ENCODE results near the gene ANKRD65.
"Not testable (repeated sequence)": the region's sequence is repeated elsewhere in the genome, so short reads cannot be mapped to it uniquely, and the experiment has no call there.

The ANKRD65 gene

DNA sequence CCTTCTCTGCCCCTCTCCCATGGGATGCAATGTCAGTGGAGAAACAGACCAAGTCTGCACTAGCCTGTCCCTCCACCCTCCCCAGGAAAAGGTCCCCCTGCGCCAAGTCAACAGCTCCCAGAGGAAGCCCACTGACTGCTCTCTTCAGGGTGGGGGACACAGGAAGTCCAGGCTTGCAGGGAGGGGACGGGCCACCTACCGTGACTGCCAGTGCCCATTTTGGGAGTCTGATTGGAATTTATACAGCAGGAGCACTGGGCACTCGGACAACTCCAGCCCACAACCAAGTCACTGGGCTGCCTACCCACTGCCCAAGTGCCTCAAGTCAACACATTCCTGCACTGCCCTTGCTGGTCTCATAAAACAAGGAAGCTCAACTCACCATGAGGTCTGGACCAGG is 28.1 kb downstream of the ANKRD65 start:
- no peak for DNase-seq

DNA sequence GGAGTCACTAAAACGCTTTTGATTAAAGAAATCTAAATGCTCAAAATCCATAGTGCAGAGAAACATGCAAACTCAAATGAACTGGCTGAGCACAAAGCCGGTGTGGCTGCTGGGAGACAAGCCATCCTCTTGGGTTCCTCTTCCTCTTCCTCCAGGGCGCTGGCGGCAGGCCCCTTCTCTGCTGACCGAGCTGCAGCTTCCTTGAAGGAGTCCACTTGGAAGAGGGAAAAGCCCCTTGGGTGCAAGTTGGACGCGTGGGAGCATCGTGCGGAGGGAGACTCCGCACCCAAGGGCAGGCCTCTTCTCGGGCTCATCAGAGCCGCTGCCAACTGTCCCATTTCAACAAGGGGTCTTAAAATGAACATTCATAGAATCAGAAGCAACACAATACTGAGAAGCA is 29.9 kb downstream of the ANKRD65 start:
- no peak for DNase-seq

GRCh38 chr1:1390675-1391074 is 30.4 kb downstream of the ANKRD65 start:
- no peak for DNase-seq

DNA sequence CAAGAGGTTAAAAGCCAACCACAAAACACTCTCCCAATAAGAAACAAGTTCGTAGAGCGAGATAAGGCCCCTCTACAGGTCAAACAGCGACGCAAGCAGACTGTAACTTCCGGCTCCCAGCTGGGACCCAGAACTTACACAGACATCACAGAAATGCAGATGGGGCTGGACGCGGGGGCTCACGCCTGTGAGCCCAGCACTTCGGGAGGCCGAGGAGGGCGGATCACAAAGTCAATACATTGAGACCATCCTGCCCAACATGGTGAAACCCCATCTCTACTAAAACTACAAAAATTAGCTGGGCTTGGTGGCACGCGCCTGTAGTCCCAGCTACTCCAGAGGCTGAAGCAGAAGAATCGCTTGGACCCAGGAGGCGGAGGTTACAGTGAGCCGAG is 33.0 kb downstream of the ANKRD65 start:
- DNase-seq, result no peak

DNA sequence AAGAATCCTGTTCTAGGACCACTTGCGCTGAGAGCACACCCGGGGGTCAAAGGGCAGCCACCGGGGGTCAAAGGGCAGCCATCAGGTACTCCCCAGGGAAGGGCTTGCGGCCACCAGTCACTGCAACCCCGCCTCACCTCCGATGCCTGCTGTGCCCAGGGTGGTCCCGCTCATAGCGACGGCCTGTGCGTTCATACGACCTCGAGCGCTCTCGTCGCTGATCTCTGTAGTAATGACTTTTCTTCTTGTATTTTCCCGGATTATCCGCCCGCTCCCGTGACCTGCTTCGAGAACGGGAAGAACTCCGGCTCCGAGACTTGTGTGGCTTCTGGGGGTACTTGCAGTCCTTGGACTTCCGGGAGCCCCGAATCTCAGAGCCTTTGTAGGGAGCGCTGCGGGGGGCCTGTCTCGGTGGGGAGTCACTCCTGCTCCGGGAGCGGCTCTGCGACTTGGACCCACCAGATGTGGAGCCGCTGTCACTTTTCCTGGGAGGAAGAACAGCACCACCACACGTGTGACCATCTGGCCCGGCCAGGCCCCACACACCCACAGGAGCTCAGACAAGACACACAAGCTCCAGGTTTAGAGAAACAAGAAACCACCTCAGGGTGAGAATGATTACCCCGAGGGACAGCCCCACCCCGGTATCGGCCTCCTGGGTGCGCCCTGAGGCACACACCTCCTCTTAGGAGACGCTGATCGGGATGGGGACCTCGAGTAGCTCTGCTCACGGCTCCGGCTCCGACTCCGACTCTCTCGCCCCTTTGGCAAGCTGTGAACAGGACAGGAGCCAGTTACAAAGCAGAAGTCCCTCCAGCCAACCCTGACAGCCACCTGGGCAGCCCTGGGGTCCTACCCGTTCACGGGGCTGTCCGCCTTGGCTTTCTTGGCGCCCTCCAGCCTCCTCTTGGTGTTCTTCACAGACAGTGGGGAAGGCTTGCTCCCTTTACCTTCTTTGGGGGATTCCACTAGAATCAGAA is 33.7 kb downstream of the ANKRD65 start:
- no peak for DNase-seq

- no peak for DNase-seq
Observed at GRCh38 chr1:1385931-1386330, 35.1 kb downstream of the ANKRD65 start.

DNA sequence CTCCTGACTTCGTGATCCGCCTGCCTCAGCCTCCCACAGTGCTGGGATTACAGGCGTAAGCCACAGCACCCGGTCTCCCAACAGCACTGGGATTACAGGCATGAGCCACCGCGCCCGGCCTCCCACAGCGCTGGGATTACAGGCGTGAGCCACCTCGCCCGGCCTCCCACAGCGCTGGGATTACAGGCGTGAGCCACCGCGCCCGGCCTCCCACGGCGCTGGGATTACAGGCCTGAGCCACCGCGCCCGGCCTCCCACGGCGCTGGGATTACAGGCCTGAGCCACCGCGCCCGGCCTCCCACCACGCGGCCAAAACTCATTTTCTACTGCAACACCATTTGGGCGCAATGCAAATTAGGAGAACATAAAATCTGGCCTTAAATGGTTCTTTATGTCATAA is 35.7 kb downstream of the ANKRD65 start:
- DNase-seq, result not testable (repeated sequence)

DNA sequence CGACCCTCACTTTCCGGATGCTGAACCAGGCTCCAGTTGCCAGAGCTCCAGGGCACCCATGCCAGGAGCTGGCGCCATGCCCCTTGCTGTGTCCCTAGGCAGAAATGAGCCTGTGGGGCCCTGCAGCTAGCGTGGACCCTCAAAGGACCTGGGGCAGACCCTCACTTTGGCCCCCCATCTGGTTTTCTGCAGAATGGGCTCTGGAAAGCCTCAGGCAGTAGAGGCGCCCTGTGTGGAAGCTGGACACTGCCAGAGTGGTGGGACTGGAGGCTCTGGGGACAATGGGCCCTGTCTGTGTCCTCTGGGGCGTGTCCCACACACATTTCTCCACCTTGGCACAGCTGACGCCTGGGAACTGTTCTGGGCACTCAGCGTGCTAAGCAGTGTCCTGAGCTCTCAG is 39.8 kb downstream of the ANKRD65 start:
- DNase-seq, result no peak

- DNase-seq, result no peak
Observed at GRCh38 chr1:1380860-1381259, 40.2 kb downstream of the ANKRD65 start.

GRCh38 chr1:1377540-1378205 is 43.4 kb downstream of the ANKRD65 start:
- no peak for DNase-seq

GRCh38 chr1:1376551-1377226 is 44.4 kb downstream of the ANKRD65 start:
- no peak for DNase-seq

DNA sequence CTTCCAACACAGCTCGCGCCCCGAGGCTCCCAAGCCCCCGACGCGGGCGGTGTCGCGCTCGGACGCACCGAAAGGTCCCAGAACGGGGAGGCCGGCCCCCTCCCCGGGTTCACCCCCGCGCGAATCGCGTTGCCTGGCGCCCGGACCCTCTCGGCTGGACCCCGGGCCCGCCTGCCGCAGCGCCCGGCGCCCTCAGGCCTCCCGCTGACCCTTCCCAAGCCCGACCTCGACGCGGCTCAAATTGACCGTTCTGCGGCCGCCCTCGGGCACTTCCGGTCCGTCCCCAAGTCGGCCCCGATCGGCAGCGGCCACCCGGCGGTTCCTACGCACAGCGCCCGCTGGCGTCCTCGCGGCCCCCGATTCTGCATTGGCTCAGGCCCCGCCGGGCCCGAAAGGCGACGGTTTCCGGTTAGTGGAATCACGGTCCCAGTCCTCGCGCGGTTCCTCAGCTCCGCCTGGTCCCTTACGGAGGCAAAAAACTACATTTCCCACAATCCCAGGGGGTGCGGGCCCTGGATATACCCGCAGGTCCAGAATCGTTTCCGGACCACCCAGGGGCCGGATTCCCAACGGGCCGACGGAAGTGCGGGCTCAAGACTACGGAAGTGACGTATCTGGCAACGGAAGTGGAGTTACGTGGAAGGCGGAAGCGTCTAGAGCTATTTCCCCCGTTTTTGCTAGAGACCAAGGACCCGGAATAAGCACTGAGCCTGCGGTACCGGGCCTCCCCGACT is 46.0 kb downstream of the ANKRD65 start, which contains the start of gene AURKAIP1:
AURKAIP1 (minus strand) TSS at position 279 of the 734 bp plus-strand sequence. CDS start 451 bp downstream, outside the sequence.
- DNase-seq, result peak; percentile 99 to 100

GRCh38 chr1:1374589-1374928 is 46.5 kb downstream of the ANKRD65 start:
- no peak for DNase-seq

DNA sequence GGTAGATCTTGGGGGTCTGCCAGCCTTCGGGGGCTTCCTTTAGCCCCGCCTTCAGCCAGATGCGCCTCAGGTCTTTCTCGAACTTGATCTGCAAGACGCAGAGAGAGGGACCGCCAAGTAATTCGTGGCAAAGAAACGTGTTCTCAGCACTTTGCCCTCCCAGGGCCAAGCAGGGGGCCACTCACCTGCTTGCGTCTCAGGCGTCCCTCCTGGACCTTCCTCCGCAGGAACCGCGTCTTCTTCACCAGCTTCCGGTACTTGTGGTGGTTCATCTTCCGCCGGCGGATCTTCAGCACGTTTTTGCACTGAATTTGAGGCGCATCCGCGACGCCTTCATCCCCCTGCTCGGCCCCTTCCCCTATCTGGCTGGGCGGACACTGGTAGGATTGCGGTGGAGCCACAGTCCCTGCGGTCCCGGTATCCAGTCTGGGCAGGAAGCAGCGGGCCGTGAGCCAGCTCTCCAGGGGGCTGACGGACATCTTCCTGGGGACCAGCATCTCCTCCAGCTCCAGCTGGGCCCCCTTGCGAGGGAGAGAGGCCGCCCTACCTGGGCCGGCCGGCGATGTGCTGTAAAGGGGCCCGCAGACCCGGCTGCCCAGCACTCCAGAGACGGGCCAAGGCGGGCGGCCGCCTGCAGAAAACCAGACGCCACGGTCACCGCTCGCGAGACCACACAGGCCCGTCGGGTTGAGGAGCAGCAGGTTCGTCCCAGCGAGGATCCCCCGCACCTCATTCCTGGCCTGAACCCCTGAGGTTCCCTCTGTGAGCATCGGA is 47.1 kb downstream of the ANKRD65 start:
- no peak for DNase-seq

DNA sequence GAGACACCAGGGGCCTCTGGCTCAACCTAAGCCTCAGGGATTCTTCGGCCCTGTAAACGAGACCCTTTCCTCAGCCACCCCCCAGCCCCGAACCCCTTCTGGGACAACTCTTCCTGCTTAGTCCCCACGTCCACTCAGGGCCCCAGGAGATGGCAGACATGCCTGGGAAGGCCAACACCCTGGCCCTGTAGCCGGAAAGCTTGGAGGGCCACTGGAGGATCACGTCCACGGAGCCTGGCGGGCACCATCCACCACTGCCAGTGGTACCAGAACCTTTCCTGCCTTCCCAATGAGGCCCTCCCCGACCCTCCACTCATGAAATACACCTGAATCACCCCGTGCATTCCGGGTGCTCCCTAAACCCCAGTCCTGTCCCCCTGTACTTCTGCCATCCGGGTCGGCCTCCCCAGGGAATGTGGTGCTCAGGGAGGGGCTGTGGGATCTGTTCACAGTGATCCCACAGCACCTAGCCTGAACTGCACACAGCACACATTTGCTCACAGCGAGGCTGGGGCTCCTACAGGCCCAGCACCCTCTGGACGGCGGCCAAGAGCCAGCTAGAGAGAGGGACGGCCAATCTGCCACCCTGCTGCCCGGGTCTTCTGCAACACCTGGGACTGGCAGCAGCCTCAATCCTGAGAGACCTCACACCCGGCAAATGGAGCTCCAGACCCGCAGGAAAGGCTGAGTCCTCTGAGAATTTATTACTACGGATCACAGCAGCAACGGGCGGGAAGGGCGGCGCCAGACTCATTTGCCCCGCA is 47.8 kb downstream of the ANKRD65 start:
- no peak for DNase-seq

- peak; percentile 28 to 40 for DNase-seq
Observed at GRCh38 chr1:1371746-1372711, 49.0 kb downstream of the ANKRD65 start.

GRCh38 chr1:1371364-1371745 is 49.7 kb downstream of the ANKRD65 start:
- no peak for DNase-seq

DNA sequence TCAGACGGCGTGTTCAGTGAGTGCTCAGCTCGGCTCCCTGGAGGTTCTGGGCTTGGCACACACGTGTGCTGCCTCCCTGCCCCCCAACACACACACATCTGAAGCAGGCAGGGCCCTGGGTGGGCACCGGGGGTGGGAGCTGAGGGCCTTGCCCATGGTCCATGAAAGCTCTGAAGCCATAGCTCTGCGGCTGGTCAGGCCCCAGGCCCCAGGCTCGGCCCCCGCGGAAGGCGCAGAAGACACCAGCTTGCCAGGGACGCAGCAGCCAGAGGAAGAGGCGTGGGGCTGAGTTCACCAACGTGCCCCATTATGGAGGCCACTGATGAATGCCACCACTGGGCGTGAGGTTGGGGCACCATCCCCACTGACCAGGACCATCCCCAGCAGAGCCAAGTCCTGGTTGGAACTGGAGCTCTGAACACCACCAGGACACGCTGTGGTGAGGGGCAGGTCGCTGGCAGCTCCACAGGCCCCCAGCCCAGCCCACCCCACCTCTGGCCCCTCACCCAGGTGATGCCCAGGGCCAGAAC is 50.2 kb downstream of the ANKRD65 start:
- DNase-seq, result no peak

- DNase-seq, result not testable (repeated sequence)
Observed at GRCh38 chr1:1370094-1370493, 51.0 kb downstream of the ANKRD65 start.
